GM04503 (cell line): Measurements from ENCODE around the gene MRPS7.

Experiments
- DNase-seq: peaks from one replicate; pipeline ENCODE4 v3.0.0-alpha.2; 2012; ENCODE audit warnings: low read depth

The MRPS7 gene

DNA sequence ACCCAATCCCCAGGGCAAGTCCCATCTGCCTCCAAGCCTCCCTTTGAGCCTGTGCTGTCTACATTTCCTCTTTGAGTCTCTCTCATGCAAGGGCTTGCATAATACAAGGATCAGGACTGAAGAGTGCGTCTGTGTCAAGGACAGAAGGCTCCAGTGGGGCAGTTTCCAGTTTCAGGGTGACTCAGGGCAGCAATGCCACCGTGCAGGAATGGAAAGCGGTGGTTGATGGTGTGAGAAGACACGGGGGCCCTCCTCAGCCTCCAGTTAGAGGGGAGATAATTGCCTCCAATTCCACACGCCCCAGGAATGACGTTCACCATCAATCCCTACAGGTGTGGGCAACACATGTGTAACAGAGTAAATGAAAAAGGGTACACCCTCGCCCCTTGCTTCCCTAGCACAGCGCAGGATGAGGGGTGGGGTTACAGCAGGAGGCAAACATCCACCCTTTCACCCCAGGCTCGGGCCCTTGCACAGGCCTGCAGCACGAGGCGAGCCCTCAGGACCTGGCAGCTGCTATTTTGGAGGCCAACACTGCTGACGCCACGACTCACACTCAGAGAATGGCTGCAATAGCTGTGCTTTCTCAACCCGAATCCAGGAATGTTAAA lies 52.4 kb downstream of the MRPS7 start:
- DNase-seq = no peak

- no peak for DNase-seq
These were observed 54.0 kb downstream of the MRPS7 start for GRCh38 chr17:75315541-75316243.
